ENCODE data around the gene CPXM2. TPM values are rescaled to one million over a fixed set of nuclear protein-coding genes. Genes with fewer than 3 reads are reported as not detected.

The CPXM2 gene
- total RNA-seq, 1 donor from 2014 or later, result 12.1 TPM

GRCh38 chr10:123747426-123747825, 144.2 kb downstream of the CPXM2 start:
- no peak for DNase-seq (ENCODE audit: low read depth)
- Histone ChIP-seq H3K36me3 (ENCODE audit: control insufficient read depth, insufficient read depth, low read length) (no peaks in the 10 kb centered on the region), H3K4me3 (ENCODE audit: low read depth, low read length) (no peak overlapping the region), H3K27me3 (ENCODE audit: control insufficient read depth, insufficient read depth, low read length) (peaks cover 2% of the 10 kb centered on the region)
- no peak for TF ChIP-seq CTCF (IDR thresholded peaks at IDR 0.05; ENCODE audit: insufficient read depth, low read length, poor library complexity, severe bottlenecking)

- Histone ChIP-seq H3K27me3 (ENCODE audit: control insufficient read depth, insufficient read depth, low read length) (peaks cover 2% of the 10 kb centered on the region), H3K4me3 (ENCODE audit: low read depth, low read length) (no peak overlapping the region), H3K36me3 (ENCODE audit: control insufficient read depth, insufficient read depth, low read length) (no peaks in the 10 kb centered on the region)
- DNase-seq (ENCODE audit: low read depth), result no peak
- TF ChIP-seq CTCF (IDR thresholded peaks at IDR 0.05; ENCODE audit: insufficient read depth, low read length, poor library complexity, severe bottlenecking), result no peak
These were observed 144.7 kb downstream of the CPXM2 start for GRCh38 chr10:123746942-123747341.

- DNase-seq (ENCODE audit: low read depth), result no peak
- Histone ChIP-seq H3K4me3 (ENCODE audit: low read depth, low read length) (no peak overlapping the region), H3K36me3 (ENCODE audit: control insufficient read depth, insufficient read depth, low read length) (no peaks in the 10 kb centered on the region), H3K27me3 (ENCODE audit: control insufficient read depth, insufficient read depth, low read length) (peaks cover 2% of the 10 kb centered on the region)
- TF ChIP-seq CTCF (IDR thresholded peaks at IDR 0.05; ENCODE audit: insufficient read depth, low read length, poor library complexity, severe bottlenecking), result no peak
These were observed 145.1 kb downstream of the CPXM2 start for GRCh38 chr10:123746520-123746919.

- H3K27me3 ChIP-seq (ENCODE audit: control insufficient read depth, insufficient read depth, low read length), result peaks cover 2% of the 10 kb centered on the region
- no peaks in the 10 kb centered on the region for H3K36me3 ChIP-seq (ENCODE audit: control insufficient read depth, insufficient read depth, low read length)
- no peak overlapping the region for H3K4me3 ChIP-seq (ENCODE audit: low read depth, low read length)
- no peak for TF ChIP-seq CTCF (IDR thresholded peaks at IDR 0.05; ENCODE audit: insufficient read depth, low read length, poor library complexity, severe bottlenecking)
- no peak for DNase-seq (ENCODE audit: low read depth)
These were observed 145.5 kb downstream of the CPXM2 start for GRCh38 chr10:123746061-123746460.

- Histone ChIP-seq H3K4me3 (ENCODE audit: low read depth, low read length) (no peak overlapping the region), H3K27me3 (ENCODE audit: control insufficient read depth, insufficient read depth, low read length) (peaks cover 2% of the 10 kb centered on the region), H3K36me3 (ENCODE audit: control insufficient read depth, insufficient read depth, low read length) (no peaks in the 10 kb centered on the region)
- TF ChIP-seq CTCF (IDR thresholded peaks at IDR 0.05; ENCODE audit: insufficient read depth, low read length, poor library complexity, severe bottlenecking), result no peak
- no peak for DNase-seq (ENCODE audit: low read depth)
These were observed 147.4 kb downstream of the CPXM2 start for GRCh38 chr10:123744224-123744536.

GRCh38 chr10:123743441-123744223, 148.0 kb downstream of the CPXM2 start:
- no peak for DNase-seq (ENCODE audit: low read depth)
- no peak overlapping the region for H3K4me3 ChIP-seq (ENCODE audit: low read depth, low read length)
- no peak for TF ChIP-seq CTCF (IDR thresholded peaks at IDR 0.05; ENCODE audit: insufficient read depth, low read length, poor library complexity, severe bottlenecking)

More at GRCh38 chr10:123743441-123744223, 148.0 kb downstream of the CPXM2 start:
- Histone ChIP-seq H3K36me3 (ENCODE audit: control insufficient read depth, insufficient read depth, low read length) (no peaks in the 10 kb centered on the region), H3K27me3 (ENCODE audit: control insufficient read depth, insufficient read depth, low read length) (peaks cover 2% of the 10 kb centered on the region)

Measured in kidney epithelial cell (primary cell).